Measurements from ENCODE around the gene RARRES1.

DNA sequence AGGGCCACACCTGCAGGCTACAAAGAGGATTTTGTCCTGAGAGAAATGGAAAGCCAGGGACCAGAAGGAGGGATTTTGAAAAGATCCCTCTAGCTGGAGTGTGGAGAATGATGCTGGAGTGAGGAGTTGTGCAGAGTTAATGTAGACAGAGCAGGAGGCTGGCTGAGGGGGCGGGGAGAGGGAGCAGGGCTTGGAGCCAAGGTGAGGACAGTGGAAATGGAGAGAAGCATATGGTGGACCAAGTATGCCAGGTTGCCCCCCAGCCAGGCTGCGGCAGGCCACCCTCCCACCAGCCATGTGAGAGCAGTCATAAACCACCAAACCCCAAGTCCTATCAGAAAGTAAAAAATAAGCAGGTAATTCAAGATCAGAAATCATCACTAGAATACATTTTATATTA lies 14.7 kb downstream of the RARRES1 start:
- TF ChIP-seq EZH2phosphoT487 (IDR thresholded peaks at IDR 0.05; ENCODE audit: insufficient read depth, low read depth) (no peak), EZH2 (IDR thresholded peaks at IDR 0.05; ENCODE audit: insufficient read depth, poor library complexity, severe bottlenecking) (no peak)

All from GM23248 (cell line).